Measurements from ENCODE around the gene ENG. TPM values are rescaled to one million over a fixed set of nuclear protein-coding genes. Genes with fewer than 3 reads are reported as not detected.

Gene ENG
- total RNA-seq, 4 donors from 2014 or later = 12.0 to 51.1 (median 19.6) TPM

DNA sequence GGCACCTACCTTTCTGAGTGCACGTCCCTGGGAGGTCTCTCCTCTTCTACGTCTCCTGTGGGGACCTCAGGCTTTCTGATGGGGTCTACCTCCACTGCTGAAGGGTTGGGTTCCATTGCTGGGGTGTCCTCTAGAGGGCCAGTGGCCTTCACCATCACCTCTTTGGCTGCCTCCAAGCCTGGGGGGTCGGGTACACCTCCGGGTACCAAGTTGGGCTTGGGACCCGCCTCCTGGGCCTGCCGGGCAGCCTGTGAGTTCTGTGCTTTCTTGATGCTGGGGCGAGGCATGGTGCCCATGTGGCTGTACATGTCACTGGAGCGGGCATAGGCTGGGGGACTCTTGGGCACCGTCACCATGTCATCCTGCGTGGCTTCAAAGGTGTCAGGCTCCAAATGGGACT lies 80.5 kb downstream of the ENG start:
- DNase-seq (ENCODE audit: low spot score in 2 of 2) = no peak
- TF ChIP-seq, protein P1, sequence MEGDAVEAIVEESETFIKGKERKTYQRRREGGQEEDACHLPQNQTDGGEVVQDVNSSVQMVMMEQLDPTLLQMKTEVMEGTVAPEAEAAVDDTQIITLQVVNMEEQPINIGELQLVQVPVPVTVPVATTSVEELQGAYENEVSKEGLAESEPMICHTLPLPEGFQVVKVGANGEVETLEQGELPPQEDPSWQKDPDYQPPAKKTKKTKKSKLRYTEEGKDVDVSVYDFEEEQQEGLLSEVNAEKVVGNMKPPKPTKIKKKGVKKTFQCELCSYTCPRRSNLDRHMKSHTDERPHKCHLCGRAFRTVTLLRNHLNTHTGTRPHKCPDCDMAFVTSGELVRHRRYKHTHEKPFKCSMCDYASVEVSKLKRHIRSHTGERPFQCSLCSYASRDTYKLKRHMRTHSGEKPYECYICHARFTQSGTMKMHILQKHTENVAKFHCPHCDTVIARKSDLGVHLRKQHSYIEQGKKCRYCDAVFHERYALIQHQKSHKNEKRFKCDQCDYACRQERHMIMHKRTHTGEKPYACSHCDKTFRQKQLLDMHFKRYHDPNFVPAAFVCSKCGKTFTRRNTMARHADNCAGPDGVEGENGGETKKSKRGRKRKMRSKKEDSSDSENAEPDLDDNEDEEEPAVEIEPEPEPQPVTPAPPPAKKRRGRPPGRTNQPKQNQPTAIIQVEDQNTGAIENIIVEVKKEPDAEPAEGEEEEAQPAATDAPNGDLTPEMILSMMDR (IDR thresholded peaks at IDR 0.05) = no peak
- TF ChIP-seq POLR2A (IDR thresholded peaks at IDR 0.05) = no peak
- 87 to 90% methylated on average over 10 of the region's 10 CpGs for WGBS, 2 donors
- intact Hi-C loops (cut with DNase I; ENCODE audit: low total_unique reads) = no loop called here
- no peak overlapping the region for H3K4me3 ChIP-seq (ENCODE audit: low read depth, poor library complexity, severe bottlenecking)

DNA sequence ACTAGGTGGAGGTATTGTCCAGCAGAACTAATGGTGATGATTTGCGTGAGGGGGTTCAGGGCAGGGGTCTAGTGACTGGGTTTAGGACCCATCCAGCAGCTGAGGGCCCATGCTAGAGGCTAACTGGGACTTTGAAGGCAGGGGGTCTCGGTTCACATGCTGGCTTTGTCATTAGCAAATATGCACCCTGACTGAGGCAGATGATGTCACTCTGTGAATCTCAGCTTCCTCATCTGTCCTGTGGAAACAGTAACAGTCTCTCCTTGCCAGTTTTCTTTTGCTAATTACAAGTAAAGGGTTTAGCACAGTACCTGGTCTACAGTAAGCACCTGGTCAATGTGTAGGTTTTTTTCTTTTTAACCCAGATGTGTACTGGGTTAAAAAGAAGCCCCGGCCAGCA lies 81.2 kb downstream of the ENG start:
- H3K4me3 ChIP-seq (ENCODE audit: low read depth, poor library complexity, severe bottlenecking) = no peak overlapping the region
- no peak for DNase-seq (ENCODE audit: low spot score in 2 of 2)
- WGBS, 2 donors = 88 to 92% methylated on average over 3 of the region's 3 CpGs
- TF ChIP-seq, protein P1 (IDR thresholded peaks at IDR 0.05) = no peak
- no peak for TF ChIP-seq POLR2A (IDR thresholded peaks at IDR 0.05)
- intact Hi-C loops (cut with DNase I; ENCODE audit: low total_unique reads) = no loop called here

DNA sequence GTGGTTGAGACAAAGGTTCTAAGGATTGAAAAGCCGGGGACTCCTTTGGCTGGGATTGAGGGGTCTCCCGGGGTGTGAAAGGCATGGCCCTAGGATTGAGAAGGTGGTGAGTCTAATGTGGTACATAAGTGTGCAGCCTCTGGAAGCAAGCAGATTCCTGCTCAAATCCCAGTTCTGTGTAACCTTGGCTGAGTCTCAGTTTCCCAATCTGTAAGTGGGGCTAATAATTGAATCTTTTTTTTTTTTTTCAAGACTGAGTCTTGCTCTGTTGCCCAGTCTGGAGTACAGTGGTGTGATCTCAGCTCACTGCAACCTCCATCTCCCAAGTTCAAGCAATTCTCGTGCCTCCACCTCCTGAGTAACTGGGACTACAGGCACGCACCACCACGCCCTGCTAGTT lies 81.9 kb downstream of the ENG start:
- TF ChIP-seq, protein P1 (IDR thresholded peaks at IDR 0.05) = no peak
- no peak for TF ChIP-seq POLR2A (IDR thresholded peaks at IDR 0.05)
- no peak overlapping the region for H3K4me3 ChIP-seq (ENCODE audit: low read depth, poor library complexity, severe bottlenecking)
- intact Hi-C loops (cut with DNase I; ENCODE audit: low total_unique reads) = no loop called here
- DNase-seq (ENCODE audit: low spot score in 2 of 2) = no peak
- 88 to 94% methylated on average over 5 of the region's 5 CpGs for WGBS, 2 donors

DNA sequence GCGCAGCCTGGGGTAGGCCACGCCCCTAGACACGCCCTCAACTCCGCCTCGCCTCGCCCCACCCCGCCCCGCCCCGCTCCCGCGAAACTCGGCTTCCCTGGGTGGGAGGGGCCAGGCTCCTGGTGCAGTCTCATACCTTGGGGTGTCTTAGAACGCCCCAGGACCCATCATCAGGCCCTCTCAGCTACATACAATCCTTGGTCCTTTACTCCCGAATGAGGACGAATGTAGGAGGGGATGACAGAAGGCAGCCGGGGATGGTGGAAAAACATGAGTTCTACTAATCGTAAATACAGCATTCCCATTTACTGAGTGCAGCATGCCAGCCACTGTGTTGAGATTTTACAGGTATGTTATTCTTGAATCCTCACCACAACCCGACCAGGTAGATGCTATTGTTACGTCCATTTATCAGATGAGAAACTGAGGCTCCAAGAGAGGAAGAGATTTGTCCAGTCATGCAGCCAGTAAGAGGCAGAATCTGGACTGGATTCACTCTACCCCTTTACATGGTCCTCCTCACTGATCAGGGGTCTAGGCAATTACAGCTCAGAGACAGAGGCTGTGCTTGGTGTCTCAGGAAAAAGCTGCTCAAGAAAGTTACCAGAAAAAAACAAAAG lies 82.8 kb downstream of the ENG start:
- WGBS, 2 donors = 3 to 5% methylated on average over 11 to 18 of the region's 19 CpGs
- TF ChIP-seq POLR2A (IDR thresholded peaks at IDR 0.05) = no peak
- TF ChIP-seq, protein P1 (IDR thresholded peaks at IDR 0.05) = no peak
- H3K4me3 ChIP-seq (ENCODE audit: low read depth, poor library complexity, severe bottlenecking) = no peak overlapping the region
- DNase-seq (ENCODE audit: low spot score in 2 of 2) = no peak
- intact Hi-C loops (cut with DNase I; ENCODE audit: low total_unique reads) = no loop called here

DNA sequence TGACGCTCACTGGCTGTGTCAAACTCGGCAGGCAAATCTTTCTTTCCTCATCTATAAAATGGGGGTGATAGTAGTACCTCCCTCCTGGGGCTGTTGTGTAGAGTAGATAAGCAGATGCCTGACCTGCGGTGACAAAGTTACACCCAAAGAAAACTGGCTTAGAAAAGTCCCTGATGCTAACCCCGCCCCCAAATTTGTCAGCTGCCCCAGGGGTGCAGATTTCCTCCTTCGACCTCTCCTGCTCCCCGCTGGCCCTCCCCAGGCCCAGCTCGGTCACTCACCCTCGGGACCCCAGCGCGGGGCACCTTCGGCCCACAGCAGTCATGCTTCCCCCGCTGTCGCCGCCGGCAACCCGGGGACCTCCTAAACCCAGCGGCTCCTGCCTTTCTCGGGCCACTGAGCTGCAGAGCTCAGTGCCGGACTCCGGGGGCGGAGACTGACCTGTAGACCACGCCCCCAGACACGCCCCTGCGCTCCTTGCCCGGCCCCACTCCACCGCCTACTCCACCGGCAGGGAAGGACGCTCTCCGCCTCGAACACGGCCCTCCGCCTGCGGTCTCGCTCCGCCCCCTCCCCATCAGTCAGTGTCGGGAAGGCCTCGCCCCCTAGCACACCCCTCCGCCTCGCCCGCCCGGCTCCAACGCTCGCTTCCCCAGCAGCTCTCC lies 83.4 kb downstream of the ENG start:
- peak overlapping the region; percentile 32 for H3K4me3 ChIP-seq (ENCODE audit: low read depth, poor library complexity, severe bottlenecking)

More for the DNA sequence above, 83.4 kb downstream of the ENG start:
- WGBS, 2 donors = 2 to 3% methylated on average over 27 to 43 of the region's 43 CpGs
- DNase-seq (ENCODE audit: low spot score in 2 of 2) = peak; percentile 97 to 100
- TF ChIP-seq, protein P1 (IDR thresholded peaks at IDR 0.05) = no peak
- TF ChIP-seq POLR2A (IDR thresholded peaks at IDR 0.05) = no peak
- intact Hi-C loops (cut with DNase I; ENCODE audit: low total_unique reads) = no loop called here

All from lower leg skin (tissue), 4 donors.